GM12878 (cell line): ENCODE data around the gene ASAH2B. TPM values are rescaled to one million over a fixed set of nuclear protein-coding genes. Genes with fewer than 3 reads are reported as not detected.

Experiments used
- ATAC-seq: fragments of 200-7000 bp; cut with Tn5 transposase; 3 replicates; pipeline ENCODE4 v1.9.1; 2020; ENCODE audit warnings: mild to moderate bottlenecking, moderate library complexity
- BruUV-seq: library from RNA; stranded (reverse); fragments of 400-500 nt; replicated peaks from 2 replicates; lab custom pipeline; 2021; lab: Mats Ljungman, UMichigan
- CTCF ChIA-PET: fragments of 300-600 bp; sonication (Branson Sonifier 250); formaldehyde crosslinking; extraction: SDS; loops from one replicate; lab custom pipeline; 2021; ENCODE audit warnings: inconsistent platforms; lab: Yijun Ruan, JAX
- POLR2A ChIA-PET: fragments of 350-600 bp; formaldehyde crosslinking; extraction: SDS; loops from one replicate; lab custom pipeline; 2021; ENCODE audit warnings: inconsistent platforms; lab: Charles Lee
- RAD21 ChIA-PET: fragments of 300-600 bp; sonication (Branson Sonifier 250); formaldehyde crosslinking; loops from one replicate; lab custom pipeline; 2023; ENCODE audit warnings: antibody characterized with exemption; ENCODE audit not compliant: unreplicated experiment; lab: Charles Lee
- SMC1A ChIA-PET: fragments of 300-600 bp; sonication (Branson Sonifier 250); formaldehyde crosslinking; loops from one replicate; lab custom pipeline; 2023; ENCODE audit not compliant: unreplicated experiment, uncharacterized antibody; lab: Charles Lee
- DNase-seq: peaks from one replicate; pipeline ENCODE4 v3.0.0-alpha.2; 2011; ENCODE audit warnings: low read depth, low spot score
- FAIRE-seq: peaks from 3 replicates; lab custom pipeline; 2011; peaks lifted over from hg19 to GRCh38; lab: Jason Lieb, UNC
- H2AFZ ChIP-seq: 2 replicates; pipeline ENCODE4 v1.6.0; 2011; ENCODE audit warnings: low read depth, low read length, control low read depth; ENCODE audit not compliant: control insufficient read depth
- H3K27ac ChIP-seq: 2 replicates; pipeline ENCODE4 v1.5.1; 2011; ENCODE audit warnings: control low read depth; ENCODE audit not compliant: control insufficient read depth, insufficient read depth
- H3K27me3 ChIP-seq, 2 experiments: replicated peaks in 1 of 2; 2 replicates each; pipeline versions ENCODE4 v1.6.0 to v1.6.1; 2011; ENCODE audit warnings: low read length in 1 of 2; ENCODE audit not compliant: control insufficient read depth in 2 of 2, insufficient read depth in 2 of 2
- H3K36me3 ChIP-seq, 2 experiments: 2 replicates each; pipeline ENCODE4 v1.5.1; 2011; ENCODE audit warnings: low read length in 1 of 2; ENCODE audit not compliant: control insufficient read depth in 2 of 2, insufficient read depth in 2 of 2
- H3K4me1 ChIP-seq: 2 replicates; pipeline ENCODE4 v1.6.1; 2011; ENCODE audit warnings: mild to moderate bottlenecking, low read length, moderate library complexity, mixed read lengths; ENCODE audit not compliant: control insufficient read depth, insufficient read depth
- H3K4me2 ChIP-seq: 2 replicates; pipeline ENCODE4 v1.6.0; 2011; ENCODE audit warnings: control low read depth; ENCODE audit not compliant: control insufficient read depth, insufficient read depth
- H3K4me3 ChIP-seq: fragments of 200-600 bp; sonication (generic); 2 replicates; pipeline ENCODE4 v1.5.1; 2016
- H3K79me2 ChIP-seq: 2 replicates; pipeline ENCODE4 v1.6.0; 2011; ENCODE audit warnings: low read length; ENCODE audit not compliant: control insufficient read depth, insufficient read depth
- H3K9ac ChIP-seq: 2 replicates; pipeline ENCODE4 v1.8.0; 2011; ENCODE audit warnings: low read length, control low read depth, mixed read lengths; ENCODE audit not compliant: control insufficient read depth, insufficient read depth
- H3K9me3 ChIP-seq: replicated peaks from 3 replicates; pipeline ENCODE4 v1.5.1; 2011; ENCODE audit warnings: mild to moderate bottlenecking, low read length; ENCODE audit not compliant: control insufficient read depth, insufficient read depth
- H4K20me1 ChIP-seq: 2 replicates; pipeline ENCODE4 v1.6.0; 2011; ENCODE audit not compliant: control insufficient read depth, insufficient read depth
- CREM ChIP-seq: IDR thresholded peaks from 2 replicates; pipeline ENCODE4 v1.6.1; 2014; ENCODE audit warnings: antibody characterized with exemption, low read depth
- EGR1 ChIP-seq, 2 experiments: IDR thresholded peaks; 1 replicate in 1 of 2; 2 replicates in 1 of 2; pipeline ENCODE4 v1.6.1; 2011 to 2012; ENCODE audit warnings: low read depth in 2 of 2, low read length in 2 of 2, borderline replicate concordance in 1 of 2, mild to moderate bottlenecking in 1 of 2, moderate library complexity in 1 of 2
- NFIC ChIP-seq: IDR thresholded peaks from 2 replicates; pipeline ENCODE4 v1.6.1; 2012; ENCODE audit warnings: low read depth, mild to moderate bottlenecking, inconsistent platforms, low read length, moderate library complexity
- NR2C1 ChIP-seq: fragments of 450-650 bp; IDR thresholded peaks from 2 replicates; pipeline ENCODE4 v1.6.1; 2017; ENCODE audit warnings: antibody characterized with exemption, mild to moderate bottlenecking, moderate library complexity
- SMC3 ChIP-seq: IDR thresholded peaks from 2 replicates; pipeline ENCODE4 v1.6.1; 2011; ENCODE audit warnings: low read length, improper control_type of control experiment, borderline replicate concordance
- ZNF384 ChIP-seq: IDR thresholded peaks from 2 replicates; pipeline ENCODE4 v1.6.1; 2012; ENCODE audit warnings: low read depth, mild to moderate bottlenecking, low read length, improper control_type of control experiment, borderline replicate concordance
- in situ Hi-C: fragments of 300-500 bp; cut with MboI; formaldehyde crosslinking; loops from 9 replicates; pipeline ENCODE4 v1.14.3; 2018; ENCODE audit warnings: mixed read lengths
- intact Hi-C: fragments of 100-400 bp; cut with micrococcal nuclease; formaldehyde crosslinking; loops from one replicate; pipeline ENCODE4 v1.14.2; 2022; ENCODE audit not compliant: unreplicated experiment
- polyA plus RNA-seq, 11 experiments: library from polyadenylated mRNA; depleted of rRNA in 4 of 11; unstranded in 6 of 11; stranded (reverse) in 5 of 11; fragments of >200 nt; fragmentation: Nextera tagmentation in 4 of 11; fragmentation: Illumina TruSeq in 1 of 11; extraction: Ambion mirVana in 4 of 11; extraction: Trizol in 1 of 11; gene quantifications; 1 replicate in 1 of 11; 2 replicates in 10 of 11; pipeline versions ENCODE4 v1.2.1 to v1.2.3, GENCODE V29; 2011 to 2016; ENCODE audit warnings: inconsistent platforms in 2 of 11, missing spikeins in 2 of 11, low read depth in 1 of 11
- total RNA-seq, 4 experiments: library from RNA; depleted of rRNA in 3 of 4; stranded (reverse); fragments of >200 nt in 3 of 4; fragmentation: Illumina TruSeq in 1 of 4; extraction: Trizol in 1 of 4; gene quantifications; 2 replicates each; pipeline versions ENCODE4 v1.2.1 to v1.2.3, GENCODE V29; 2013 to 2021
- TF ChIP-seq, protein P1 (sequence below): fragments of 450-650 bp; IDR thresholded peaks from 2 replicates; pipeline ENCODE4 v1.6.1; 2017; ENCODE audit warnings: mild to moderate bottlenecking, moderate library complexity
- TF ChIP-seq, protein P2 (sequence below): fragments of 450-650 bp; IDR thresholded peaks from 2 replicates; pipeline ENCODE4 v1.6.1; 2016; ENCODE audit warnings: mild to moderate bottlenecking, moderate library complexity, borderline replicate concordance
- TF ChIP-seq, protein P3 (sequence below): IDR thresholded peaks from 2 replicates; pipeline ENCODE4 v1.6.1; 2011; ENCODE audit warnings: mild to moderate bottlenecking, low read depth, low read length, moderate library complexity; ENCODE audit not compliant: insufficient replicate concordance

The ASAH2B gene
- total and polyA plus RNA-seq, 10 of the 15 experiments (the other 5 are each of a cell fraction or from before 2014, with no cell fraction given), result 1.6 to 5.4 (median 3.0) TPM

DNA sequence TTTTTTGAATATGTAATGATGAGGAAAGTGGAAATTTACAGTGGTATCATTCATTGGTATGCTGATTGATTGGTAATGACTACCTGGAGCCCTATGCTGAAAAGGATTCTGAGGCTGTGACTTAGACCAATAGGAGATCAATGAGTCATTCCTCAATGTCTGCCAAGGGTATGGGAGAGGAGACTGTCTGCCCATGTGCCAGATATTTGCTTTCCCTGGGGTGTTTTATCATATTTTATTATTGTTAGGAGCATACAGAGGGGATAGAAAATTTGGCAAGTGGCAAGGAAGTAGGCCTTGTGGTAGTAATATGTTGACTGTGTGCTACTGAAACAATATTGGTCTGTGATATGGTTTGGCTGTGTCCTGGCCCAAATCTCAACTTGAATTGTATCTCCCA lies 54.8 kb downstream of the ASAH2B start:
- Histone ChIP-seq H3K4me3 (no peak overlapping the region), H3K4me1 (no peaks in the 10 kb centered on the region), H4K20me1 (no peaks in the 10 kb centered on the region), H3K79me2 (no peaks in the 10 kb centered on the region), H3K9me3 (no peaks in the 10 kb centered on the region), H3K4me2 (no peak overlapping the region), H3K36me3 (no peaks in the 10 kb centered on the region), H3K27me3 (no peaks in the 10 kb centered on the region; a peak in 2 of 4 replicates), H3K9ac (no peak overlapping the region), H3K27ac (no peak overlapping the region), H2AFZ (no peak overlapping the region)
- FAIRE-seq (no peak), DNase-seq (no peak), ATAC-seq (no peak)
- ChIA-PET SMC1A (no interaction called here), CTCF (no interaction called here), POLR2A (no interaction called here), RAD21 (no interaction called here)
- no TSS peak for BruUV-seq
- intact Hi-C loops, result no loop called here
- TF ChIP-seq, protein P1, sequence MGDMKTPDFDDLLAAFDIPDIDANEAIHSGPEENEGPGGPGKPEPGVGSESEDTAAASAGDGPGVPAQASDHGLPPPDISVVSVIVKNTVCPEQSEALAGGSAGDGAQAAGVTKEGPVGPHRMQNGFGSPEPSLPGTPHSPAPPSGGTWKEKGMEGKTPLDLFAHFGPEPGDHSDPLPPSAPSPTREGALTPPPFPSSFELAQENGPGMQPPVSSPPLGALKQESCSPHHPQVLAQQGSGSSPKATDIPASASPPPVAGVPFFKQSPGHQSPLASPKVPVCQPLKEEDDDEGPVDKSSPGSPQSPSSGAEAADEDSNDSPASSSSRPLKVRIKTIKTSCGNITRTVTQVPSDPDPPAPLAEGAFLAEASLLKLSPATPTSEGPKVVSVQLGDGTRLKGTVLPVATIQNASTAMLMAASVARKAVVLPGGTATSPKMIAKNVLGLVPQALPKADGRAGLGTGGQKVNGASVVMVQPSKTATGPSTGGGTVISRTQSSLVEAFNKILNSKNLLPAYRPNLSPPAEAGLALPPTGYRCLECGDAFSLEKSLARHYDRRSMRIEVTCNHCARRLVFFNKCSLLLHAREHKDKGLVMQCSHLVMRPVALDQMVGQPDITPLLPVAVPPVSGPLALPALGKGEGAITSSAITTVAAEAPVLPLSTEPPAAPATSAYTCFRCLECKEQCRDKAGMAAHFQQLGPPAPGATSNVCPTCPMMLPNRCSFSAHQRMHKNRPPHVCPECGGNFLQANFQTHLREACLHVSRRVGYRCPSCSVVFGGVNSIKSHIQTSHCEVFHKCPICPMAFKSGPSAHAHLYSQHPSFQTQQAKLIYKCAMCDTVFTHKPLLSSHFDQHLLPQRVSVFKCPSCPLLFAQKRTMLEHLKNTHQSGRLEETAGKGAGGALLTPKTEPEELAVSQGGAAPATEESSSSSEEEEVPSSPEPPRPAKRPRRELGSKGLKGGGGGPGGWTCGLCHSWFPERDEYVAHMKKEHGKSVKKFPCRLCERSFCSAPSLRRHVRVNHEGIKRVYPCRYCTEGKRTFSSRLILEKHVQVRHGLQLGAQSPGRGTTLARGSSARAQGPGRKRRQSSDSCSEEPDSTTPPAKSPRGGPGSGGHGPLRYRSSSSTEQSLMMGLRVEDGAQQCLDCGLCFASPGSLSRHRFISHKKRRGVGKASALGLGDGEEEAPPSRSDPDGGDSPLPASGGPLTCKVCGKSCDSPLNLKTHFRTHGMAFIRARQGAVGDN, result no peak
- TF ChIP-seq ZNF384 (no peak), SMC3 (no peak), NFIC (no peak), NR2C1 (no peak), CREM (no peak), EGR1 (IDR thresholded peaks at IDR 0.05; ENCODE audit: borderline replicate concordance in 1 of 2, low read depth in 2 of 2, low read length in 2 of 2) (no peak)
- TF ChIP-seq, protein P2, sequence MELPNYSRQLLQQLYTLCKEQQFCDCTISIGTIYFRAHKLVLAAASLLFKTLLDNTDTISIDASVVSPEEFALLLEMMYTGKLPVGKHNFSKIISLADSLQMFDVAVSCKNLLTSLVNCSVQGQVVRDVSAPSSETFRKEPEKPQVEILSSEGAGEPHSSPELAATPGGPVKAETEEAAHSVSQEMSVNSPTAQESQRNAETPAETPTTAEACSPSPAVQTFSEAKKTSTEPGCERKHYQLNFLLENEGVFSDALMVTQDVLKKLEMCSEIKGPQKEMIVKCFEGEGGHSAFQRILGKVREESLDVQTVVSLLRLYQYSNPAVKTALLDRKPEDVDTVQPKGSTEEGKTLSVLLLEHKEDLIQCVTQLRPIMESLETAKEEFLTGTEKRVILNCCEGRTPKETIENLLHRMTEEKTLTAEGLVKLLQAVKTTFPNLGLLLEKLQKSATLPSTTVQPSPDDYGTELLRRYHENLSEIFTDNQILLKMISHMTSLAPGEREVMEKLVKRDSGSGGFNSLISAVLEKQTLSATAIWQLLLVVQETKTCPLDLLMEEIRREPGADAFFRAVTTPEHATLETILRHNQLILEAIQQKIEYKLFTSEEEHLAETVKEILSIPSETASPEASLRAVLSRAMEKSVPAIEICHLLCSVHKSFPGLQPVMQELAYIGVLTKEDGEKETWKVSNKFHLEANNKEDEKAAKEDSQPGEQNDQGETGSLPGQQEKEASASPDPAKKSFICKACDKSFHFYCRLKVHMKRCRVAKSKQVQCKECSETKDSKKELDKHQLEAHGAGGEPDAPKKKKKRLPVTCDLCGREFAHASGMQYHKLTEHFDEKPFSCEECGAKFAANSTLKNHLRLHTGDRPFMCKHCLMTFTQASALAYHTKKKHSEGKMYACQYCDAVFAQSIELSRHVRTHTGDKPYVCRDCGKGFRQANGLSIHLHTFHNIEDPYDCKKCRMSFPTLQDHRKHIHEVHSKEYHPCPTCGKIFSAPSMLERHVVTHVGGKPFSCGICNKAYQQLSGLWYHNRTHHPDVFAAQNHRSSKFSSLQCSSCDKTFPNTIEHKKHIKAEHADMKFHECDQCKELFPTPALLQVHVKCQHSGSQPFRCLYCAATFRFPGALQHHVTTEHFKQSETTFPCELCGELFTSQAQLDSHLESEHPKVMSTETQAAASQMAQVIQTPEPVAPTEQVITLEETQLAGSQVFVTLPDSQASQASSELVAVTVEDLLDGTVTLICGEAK, result no peak
- TF ChIP-seq, protein P3, sequence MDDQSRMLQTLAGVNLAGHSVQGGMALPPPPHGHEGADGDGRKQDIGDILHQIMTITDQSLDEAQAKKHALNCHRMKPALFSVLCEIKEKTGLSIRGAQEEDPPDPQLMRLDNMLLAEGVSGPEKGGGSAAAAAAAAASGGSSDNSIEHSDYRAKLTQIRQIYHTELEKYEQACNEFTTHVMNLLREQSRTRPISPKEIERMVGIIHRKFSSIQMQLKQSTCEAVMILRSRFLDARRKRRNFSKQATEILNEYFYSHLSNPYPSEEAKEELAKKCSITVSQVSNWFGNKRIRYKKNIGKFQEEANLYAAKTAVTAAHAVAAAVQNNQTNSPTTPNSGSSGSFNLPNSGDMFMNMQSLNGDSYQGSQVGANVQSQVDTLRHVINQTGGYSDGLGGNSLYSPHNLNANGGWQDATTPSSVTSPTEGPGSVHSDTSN, result no peak
- in situ Hi-C loops, result no loop called here
